PFSK-1 (cell line): ENCODE measurements around the gene ITGA8.

ENCODE experiments used
- FOXP2 ChIP-seq: optimal IDR thresholded peaks from 2 replicates; pipeline ENCODE3; 2011; ENCODE audit warnings: borderline replicate concordance, control low read depth, inconsistent platforms; ENCODE audit not compliant: insufficient read depth; ENCODE audit errors: extremely low read length, extremely low read depth
- POLR2AphosphoS5 ChIP-seq: IDR thresholded peaks from 2 replicates; pipeline ENCODE4 v1.6.1; 2012; ENCODE audit warnings: low read depth, mild to moderate bottlenecking, control low read depth, low read length, moderate library complexity
- SIN3A ChIP-seq: IDR thresholded peaks from 2 replicates; pipeline ENCODE4 v1.6.1; 2012; ENCODE audit warnings: mild to moderate bottlenecking, low read length, moderate library complexity, borderline replicate concordance; ENCODE audit not compliant: insufficient read depth
- TAF1 ChIP-seq: IDR thresholded peaks from 2 replicates; pipeline ENCODE4 v1.6.1; 2012; ENCODE audit warnings: low read length, control low read depth, borderline replicate concordance; ENCODE audit not compliant: insufficient read depth
- TF ChIP-seq, protein P1 (sequence below), 2 experiments: IDR thresholded peaks; 2 replicates each; pipeline versions ENCODE4 v1.6.1 to v1.8.0; 2011 to 2012; ENCODE audit warnings: low read depth in 2 of 2, low read length in 2 of 2, control low read depth in 1 of 2, inconsistent platforms in 1 of 2, mild to moderate bottlenecking in 1 of 2, moderate library complexity in 1 of 2; ENCODE audit not compliant: insufficient read depth in 1 of 2

ITGA8 gene

GRCh38 chr10:15605740-15606369 is 113.9 kb downstream of the ITGA8 start:
- no peak for TF ChIP-seq POLR2AphosphoS5
- TF ChIP-seq SIN3A: no peak
- TF ChIP-seq FOXP2: no peak
- TF ChIP-seq, protein P1, sequence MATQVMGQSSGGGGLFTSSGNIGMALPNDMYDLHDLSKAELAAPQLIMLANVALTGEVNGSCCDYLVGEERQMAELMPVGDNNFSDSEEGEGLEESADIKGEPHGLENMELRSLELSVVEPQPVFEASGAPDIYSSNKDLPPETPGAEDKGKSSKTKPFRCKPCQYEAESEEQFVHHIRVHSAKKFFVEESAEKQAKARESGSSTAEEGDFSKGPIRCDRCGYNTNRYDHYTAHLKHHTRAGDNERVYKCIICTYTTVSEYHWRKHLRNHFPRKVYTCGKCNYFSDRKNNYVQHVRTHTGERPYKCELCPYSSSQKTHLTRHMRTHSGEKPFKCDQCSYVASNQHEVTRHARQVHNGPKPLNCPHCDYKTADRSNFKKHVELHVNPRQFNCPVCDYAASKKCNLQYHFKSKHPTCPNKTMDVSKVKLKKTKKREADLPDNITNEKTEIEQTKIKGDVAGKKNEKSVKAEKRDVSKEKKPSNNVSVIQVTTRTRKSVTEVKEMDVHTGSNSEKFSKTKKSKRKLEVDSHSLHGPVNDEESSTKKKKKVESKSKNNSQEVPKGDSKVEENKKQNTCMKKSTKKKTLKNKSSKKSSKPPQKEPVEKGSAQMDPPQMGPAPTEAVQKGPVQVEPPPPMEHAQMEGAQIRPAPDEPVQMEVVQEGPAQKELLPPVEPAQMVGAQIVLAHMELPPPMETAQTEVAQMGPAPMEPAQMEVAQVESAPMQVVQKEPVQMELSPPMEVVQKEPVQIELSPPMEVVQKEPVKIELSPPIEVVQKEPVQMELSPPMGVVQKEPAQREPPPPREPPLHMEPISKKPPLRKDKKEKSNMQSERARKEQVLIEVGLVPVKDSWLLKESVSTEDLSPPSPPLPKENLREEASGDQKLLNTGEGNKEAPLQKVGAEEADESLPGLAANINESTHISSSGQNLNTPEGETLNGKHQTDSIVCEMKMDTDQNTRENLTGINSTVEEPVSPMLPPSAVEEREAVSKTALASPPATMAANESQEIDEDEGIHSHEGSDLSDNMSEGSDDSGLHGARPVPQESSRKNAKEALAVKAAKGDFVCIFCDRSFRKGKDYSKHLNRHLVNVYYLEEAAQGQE (IDR thresholded peaks at IDR 0.05; ENCODE audit: insufficient read depth in 1 of 2, low read depth in 2 of 2, low read length in 2 of 2): no peak
- no peak for TF ChIP-seq TAF1

DNA sequence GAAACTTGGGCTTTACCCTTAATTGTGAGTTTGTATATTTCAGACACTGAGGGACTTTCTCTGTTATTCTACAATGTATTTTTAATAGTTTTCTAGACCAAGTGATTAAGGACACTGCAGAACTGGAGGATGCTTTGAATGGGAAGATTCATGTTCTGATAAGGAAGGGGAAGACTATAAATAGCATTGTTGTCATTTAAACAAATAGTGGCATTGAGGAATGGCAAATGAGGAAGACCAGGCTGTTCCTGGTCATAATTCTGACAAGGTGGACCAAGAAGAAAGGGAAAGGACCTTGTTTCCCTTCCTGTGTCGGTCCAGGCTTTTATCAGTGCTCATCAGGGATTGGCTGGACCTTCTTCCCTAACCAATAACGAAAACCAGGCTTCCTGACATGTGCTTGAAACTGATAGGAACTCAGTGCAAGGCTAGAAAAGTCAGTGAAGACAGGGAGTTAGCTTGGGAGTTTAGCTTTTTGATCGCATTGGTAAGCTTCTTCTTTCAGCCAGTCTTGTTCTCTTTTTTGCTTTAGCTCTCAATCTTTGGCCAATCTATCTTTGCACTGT is 116.2 kb downstream of the ITGA8 start:
- TF ChIP-seq, protein P1 (IDR thresholded peaks at IDR 0.05; ENCODE audit: insufficient read depth in 1 of 2, low read depth in 2 of 2, low read length in 2 of 2): no peak
- TF ChIP-seq SIN3A (no peak), TAF1 (no peak), FOXP2 (no peak), POLR2AphosphoS5 (no peak)

DNA sequence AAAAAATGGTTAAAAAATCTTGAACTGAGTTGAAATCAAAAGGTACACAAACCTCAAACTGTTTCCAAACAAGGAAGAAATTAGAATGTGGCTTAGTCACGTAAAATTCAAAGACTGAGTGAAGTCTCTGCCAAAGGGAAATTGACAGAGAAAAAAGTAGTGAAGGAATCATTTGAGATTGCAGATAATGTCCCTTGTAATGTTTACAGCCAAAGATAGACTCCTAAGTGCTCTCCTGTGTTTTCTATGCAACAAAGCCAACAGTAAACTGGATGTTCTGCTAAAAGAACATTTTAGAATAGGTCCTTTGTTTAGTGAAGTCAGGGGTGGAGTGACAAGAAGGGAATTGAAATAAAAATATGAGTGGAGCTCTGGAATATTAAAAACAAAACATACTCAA is 117.9 kb downstream of the ITGA8 start:
- TF ChIP-seq, protein P1 (IDR thresholded peaks at IDR 0.05; ENCODE audit: insufficient read depth in 1 of 2, low read depth in 2 of 2, low read length in 2 of 2): no peak
- TF ChIP-seq POLR2AphosphoS5 (no peak), TAF1 (no peak), FOXP2 (no peak)

GRCh38 chr10:15595260-15595659 is 124.5 kb downstream of the ITGA8 start:
- no peak for TF ChIP-seq SIN3A
- TF ChIP-seq POLR2AphosphoS5: no peak
- no peak for TF ChIP-seq FOXP2
- TF ChIP-seq, protein P1 (IDR thresholded peaks at IDR 0.05; ENCODE audit: insufficient read depth in 1 of 2, low read depth in 2 of 2, low read length in 2 of 2): no peak
